Purkinje cell (primary cell): ENCODE data around the gene ASZ1. TPM values are rescaled to one million over a fixed set of nuclear protein-coding genes. Genes with fewer than 3 reads are reported as not detected.

Source experiments
- polyA plus RNA-seq: library from polyadenylated mRNA; unstranded; fragments of >200 nt; fragmentation: Nextera tagmentation; gene quantifications from 2 replicates; pipeline ENCODE4 v1.2.1, GENCODE V29; 2014

ASZ1 gene
- polyA plus RNA-seq = not detected in 2 replicates

GRCh38 chr7:117427258-117427701, at the start of gene ASZ1:
Gene ASZ1 (minus strand): TSS chr7:117427493. CDS start chr7:117427460, 33 bp downstream.

GRCh38 chr7:117322741-117323304, 104.5 kb downstream of the ASZ1 start, which contains the start of gene WNT2:
Gene WNT2 (minus strand): TSS chr7:117323058. CDS start chr7:117322989, 69 bp downstream.

Other genes with a start within 250 kb of the ASZ1 start
- gene WNT2, start 104.4 kb downstream of the ASZ1 start, polyA plus RNA-seq = 5.8 and 8.4 TPM in 2 replicates
- gene CFTR, start 52.5 kb upstream of the ASZ1 start, polyA plus RNA-seq = 1.6 TPM in 1 of 2 replicates, not detected in the other